Spleen (tissue), 11 donors: ENCODE data around the gene NATD1. TPM values are rescaled to one million over a fixed set of nuclear protein-coding genes. Genes with fewer than 3 reads are reported as not detected.

Source experiments
- DNase-seq: peaks from one replicate; pipeline ENCODE4 v3.0.0-alpha.2; 2020
- H3K27ac ChIP-seq, 8 donors: fragments of 200-600 bp; sonication (generic) in 7 of 8; 1 replicate in 4 of 8; 2 replicates in 4 of 8; pipeline versions ENCODE4 v1.5.0 to v1.8.0; 2016 to 2021; ENCODE audit warnings: inconsistent platforms in 4 of 8, mild to moderate bottlenecking in 4 of 8, moderate library complexity in 1 of 8
- H3K27me3 ChIP-seq, 7 donors: fragments of 200-600 bp; sonication (generic) in 6 of 7; replicated peaks in 1 of 7; 1 replicate in 4 of 7; 2 replicates in 3 of 7; pipeline versions ENCODE4 v1.5.0 to v1.8.0; 2016 to 2021; ENCODE audit warnings: inconsistent platforms in 3 of 7, mild to moderate bottlenecking in 1 of 7
- H3K36me3 ChIP-seq, 6 donors: fragments of 200-600 bp; sonication (generic) in 5 of 6; 1 replicate in 4 of 6; 2 replicates in 2 of 6; pipeline versions ENCODE4 v1.5.0 to v1.8.0; 2016 to 2021; ENCODE audit warnings: inconsistent platforms in 2 of 6
- H3K4me1 ChIP-seq, 6 donors: fragments of 200-600 bp; sonication (generic) in 5 of 6; 1 replicate in 3 of 6; 2 replicates in 3 of 6; pipeline versions ENCODE4 v1.5.0 to v1.8.0; 2016 to 2021; ENCODE audit warnings: inconsistent platforms in 3 of 6
- H3K4me3 ChIP-seq, 8 donors: fragments of 200-600 bp; sonication (generic) in 7 of 8; 1 replicate in 4 of 8; 2 replicates in 4 of 8; pipeline versions ENCODE4 v1.5.0 to v1.8.0; 2016 to 2021; ENCODE audit warnings: inconsistent platforms in 4 of 8, mild to moderate bottlenecking in 4 of 8, moderate library complexity in 2 of 8
- H3K9me3 ChIP-seq, 8 donors: fragments of 200-600 bp; sonication (generic) in 7 of 8; 1 replicate in 4 of 8; 2 replicates in 4 of 8; pipeline versions ENCODE4 v1.5.0 to v1.8.0; 2016 to 2021; ENCODE audit warnings: inconsistent platforms in 4 of 8
- POLR2A ChIP-seq, 3 donors: fragments of 450-650 bp; IDR thresholded peaks; one replicate each; pipeline ENCODE4 v1.5.1; 2017; ENCODE audit warnings: antibody characterized with exemption in 3 of 3, mild to moderate bottlenecking in 1 of 3
- POLR2AphosphoS5 ChIP-seq, 3 donors: sonication (generic); formaldehyde crosslinking; IDR thresholded peaks; one replicate each; pipeline ENCODE4 v1.5.1; 2017; ENCODE audit warnings: antibody characterized with exemption in 3 of 3
- WGBS, 5 donors: extraction: QIAGEN DNeasy Blood & Tissue Kit in 3 of 5; methylation state at CpG; one replicate each; pipeline versions ENCODE4 v1.1.5 to v1.1.7; 2013 to 2018; 5-methylcytosine and 5-hydroxymethylcytosine counted together
- intact Hi-C: fragments of 100-400 bp; cut with DNase I; formaldehyde crosslinking; loops from one replicate; pipeline ENCODE4 v1.15.0; 2023; ENCODE audit warnings: low total_unique reads
- polyA plus RNA-seq, 3 donors: library from polyadenylated mRNA; stranded (reverse); fragments of 200-250 nt; gene quantifications; one replicate each; pipeline ENCODE4 v1.2.1, GENCODE V29; 2013
- total RNA-seq, 7 donors: library from RNA; depleted of rRNA in 3 of 7; stranded (reverse); fragments of >200 nt in 3 of 7; fragmentation: NEBNext Ultra II Directional in 4 of 7; extraction: Animal tissue kit (Norgen Biotek cat#: 25700) in 4 of 7; gene quantifications; one replicate each; pipeline versions ENCODE4 v1.1.0 to v1.2.1, GENCODE V29; 2016 to 2021
- TF ChIP-seq, protein P1 (sequence below), 11 experiments: fragments of 200-600 bp in 7 of 11; fragments of 450-650 bp in 4 of 11; sonication (generic) in 4 of 11; IDR thresholded peaks in 8 of 11; conservative IDR thresholded peaks in 3 of 11; 1 replicate in 7 of 11; 2 replicates in 4 of 11; pipeline versions ENCODE4 v1.4.0 to v1.8.0; 2016 to 2021; ENCODE audit warnings: antibody characterized with exemption in 11 of 11, inconsistent platforms in 4 of 11, mild to moderate bottlenecking in 1 of 11
- donor health status: healthy with polysubstance abuse.
- donor health status: DM: no; HTN: no; CAD: no; lungs with moderate emphysema.
- donor health status: DM: no; HTN: no; CAD: no.
- donor health status: Bipolar disorder and iron deficiency.
- donor health status: healthy.
- donor health status: DM: no; HTN: no; CAD: no.
- donor health status: DM: yes; HTN: yes; CAD: no.

Gene NATD1
- total and polyA plus RNA-seq, 10 donors, result 1.3 to 31.0 (median 12.6) TPM

DNA sequence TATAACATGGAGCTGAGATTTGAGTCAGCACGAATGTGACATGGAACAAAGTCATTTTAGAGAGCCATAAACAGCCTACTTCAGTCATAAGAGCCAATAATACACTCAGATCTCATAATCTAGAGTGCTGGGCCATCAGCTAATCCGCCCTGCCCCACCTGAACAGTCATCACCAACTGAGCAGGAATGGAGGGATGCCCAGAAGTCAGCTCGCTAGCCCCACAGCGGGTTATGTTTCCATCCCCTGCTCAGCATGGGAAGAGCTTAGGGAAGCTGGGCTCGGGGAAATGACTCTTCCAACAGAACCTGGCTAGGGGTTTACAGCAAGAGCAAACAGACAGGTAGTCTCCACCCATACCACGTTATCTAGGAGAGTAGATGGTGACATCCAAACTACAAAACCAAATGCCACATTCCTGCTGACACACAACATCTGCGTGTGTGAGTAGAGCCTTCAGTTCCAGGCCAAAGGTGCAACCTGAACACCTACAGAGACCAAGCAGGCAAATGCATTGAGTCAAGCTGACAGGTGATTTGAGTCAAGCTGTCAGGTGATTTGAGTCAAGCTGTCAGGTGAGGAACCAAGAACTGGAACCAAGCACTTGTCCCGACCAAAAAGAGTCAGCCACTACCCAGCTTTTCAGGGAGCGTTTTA is 41.3 kb downstream of the NATD1 start:
- H3K36me3 ChIP-seq, result peaks cover 0 to 42% (median 31%) of the 10 kb centered on the region in 6 donors
- H3K4me1 ChIP-seq, result peaks cover 31 to 90% (median 63%) of the 10 kb centered on the region in 6 donors

DNA sequence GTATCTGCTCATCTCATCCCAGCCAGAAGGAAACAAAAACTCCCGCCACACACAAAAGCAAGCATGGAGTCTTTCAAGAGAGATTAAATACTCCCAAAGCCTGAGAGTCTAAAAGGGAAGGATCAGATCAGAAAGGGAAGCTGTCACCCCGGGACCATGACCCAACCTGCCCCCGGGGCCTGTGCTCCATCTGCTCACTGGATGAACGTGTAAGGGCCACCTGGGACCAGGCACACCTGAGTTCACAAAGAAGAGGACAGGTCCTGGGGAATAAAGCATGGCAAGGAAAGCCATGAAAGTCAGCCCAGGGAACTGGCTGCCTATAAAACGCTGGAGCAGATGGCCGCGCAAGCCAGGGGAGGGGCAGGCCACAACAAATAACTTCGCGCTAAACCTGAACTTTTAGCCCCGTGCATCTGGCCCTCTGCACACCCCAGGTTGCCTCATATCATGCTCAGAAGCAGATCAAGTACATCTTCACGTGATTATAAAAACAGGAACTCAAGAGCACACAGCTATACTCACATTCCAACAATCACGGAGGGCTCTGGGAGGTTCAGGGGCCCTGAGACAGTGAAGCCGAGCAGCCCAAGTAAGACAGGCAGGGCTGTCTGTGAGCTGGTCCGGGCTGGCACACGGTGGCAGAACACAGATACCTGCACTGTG is 42.7 kb downstream of the NATD1 start:
- Histone ChIP-seq H3K36me3 (peaks cover 0 to 56% (median 32%) of the 10 kb centered on the region in 6 donors), H3K27me3 (no peaks in the 10 kb centered on the region), H3K4me1 (peaks cover 31 to 90% (median 60%) of the 10 kb centered on the region in 6 donors), H3K27ac (peak overlapping the region in 4 of 8 donors; percentile 40 to 54 (median 45)), H3K4me3 (peak overlapping the region in 1 of 8 donors; percentile 23), H3K9me3 (no peaks in the 10 kb centered on the region)
- DNase-seq, result no peak
- TF ChIP-seq POLR2A (IDR thresholded peaks at IDR 0.05) (no peak), POLR2AphosphoS5 (IDR thresholded peaks at IDR 0.05) (peak in 1 of 3 donors; percentile 19)
- TF ChIP-seq, protein P1, sequence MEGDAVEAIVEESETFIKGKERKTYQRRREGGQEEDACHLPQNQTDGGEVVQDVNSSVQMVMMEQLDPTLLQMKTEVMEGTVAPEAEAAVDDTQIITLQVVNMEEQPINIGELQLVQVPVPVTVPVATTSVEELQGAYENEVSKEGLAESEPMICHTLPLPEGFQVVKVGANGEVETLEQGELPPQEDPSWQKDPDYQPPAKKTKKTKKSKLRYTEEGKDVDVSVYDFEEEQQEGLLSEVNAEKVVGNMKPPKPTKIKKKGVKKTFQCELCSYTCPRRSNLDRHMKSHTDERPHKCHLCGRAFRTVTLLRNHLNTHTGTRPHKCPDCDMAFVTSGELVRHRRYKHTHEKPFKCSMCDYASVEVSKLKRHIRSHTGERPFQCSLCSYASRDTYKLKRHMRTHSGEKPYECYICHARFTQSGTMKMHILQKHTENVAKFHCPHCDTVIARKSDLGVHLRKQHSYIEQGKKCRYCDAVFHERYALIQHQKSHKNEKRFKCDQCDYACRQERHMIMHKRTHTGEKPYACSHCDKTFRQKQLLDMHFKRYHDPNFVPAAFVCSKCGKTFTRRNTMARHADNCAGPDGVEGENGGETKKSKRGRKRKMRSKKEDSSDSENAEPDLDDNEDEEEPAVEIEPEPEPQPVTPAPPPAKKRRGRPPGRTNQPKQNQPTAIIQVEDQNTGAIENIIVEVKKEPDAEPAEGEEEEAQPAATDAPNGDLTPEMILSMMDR (IDR thresholded peaks at IDR 0.05 in 8 of 11, conservative IDR thresholded peaks at IDR 0.05 in 3 of 11), result no peak
- intact Hi-C loops, result loop anchor here (10.0 kb wide), 1 partner anchor 76 kb away; no protein-coding TSS in a partner anchor
- WGBS, 5 donors, result 53 to 68% (median 68%) methylated on average over 14 to 15 of the region's 15 CpGs

More for the DNA sequence above, 41.3 kb downstream of the NATD1 start:
- intact Hi-C loops, result loop anchor here (10.0 kb wide), 1 partner anchor 77 kb away; no protein-coding TSS in a partner anchor
- WGBS, 5 donors, result 77 to 85% (median 83%) methylated on average over 9 of the region's 9 CpGs
- Histone ChIP-seq H3K27ac (peak overlapping the region in 1 of 8 donors; percentile 54), H3K27me3 (no peaks in the 10 kb centered on the region), H3K4me3 (peak overlapping the region in 4 of 8 donors; percentile 82 to 99 (median 94)), H3K9me3 (no peaks in the 10 kb centered on the region)
- DNase-seq, result no peak
- TF ChIP-seq, protein P1 (IDR thresholded peaks at IDR 0.05 in 8 of 11, conservative IDR thresholded peaks at IDR 0.05 in 3 of 11), result no peak
- TF ChIP-seq POLR2A (IDR thresholded peaks at IDR 0.05), result no peak

DNA sequence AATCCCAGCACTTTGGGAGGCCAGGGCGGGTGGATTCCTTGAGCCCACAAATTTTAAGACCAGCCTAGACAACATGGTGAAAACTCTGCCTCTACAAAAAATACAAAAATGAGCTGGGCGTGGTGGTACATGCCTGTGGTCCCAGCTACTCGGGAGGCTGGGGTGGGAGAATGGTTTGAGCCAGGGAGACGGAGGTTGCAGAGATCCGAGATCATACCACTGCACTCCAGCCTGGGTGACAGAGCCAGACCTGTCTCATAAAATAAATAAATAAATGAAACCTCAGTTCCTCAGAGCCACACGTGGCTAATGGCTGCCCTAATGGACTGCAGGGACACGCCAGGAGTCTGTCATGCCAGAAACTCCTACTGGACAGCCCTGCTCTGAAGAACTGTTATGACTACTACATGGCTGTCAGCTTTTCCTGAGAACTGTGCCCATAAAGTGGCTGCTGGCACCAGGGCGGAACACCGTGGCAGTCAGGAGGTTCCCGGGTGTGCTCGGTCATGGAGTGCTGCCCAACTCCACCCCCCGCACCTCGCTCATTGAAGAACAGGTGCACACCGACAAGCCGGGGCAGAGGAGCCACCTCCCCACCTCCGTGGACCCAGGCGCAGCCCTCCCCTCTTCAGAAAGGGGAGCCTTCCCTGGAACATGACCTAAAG is 43.6 kb downstream of the NATD1 start:
- Histone ChIP-seq H3K27me3 (no peaks in the 10 kb centered on the region), H3K36me3 (peaks cover 0 to 65% (median 32%) of the 10 kb centered on the region in 6 donors), H3K4me3 (no peak overlapping the region), H3K27ac (peak overlapping the region in 1 of 8 donors; percentile 54), H3K4me1 (peaks cover 31 to 90% (median 57%) of the 10 kb centered on the region in 6 donors), H3K9me3 (no peaks in the 10 kb centered on the region)
- TF ChIP-seq POLR2AphosphoS5 (IDR thresholded peaks at IDR 0.05) (peak in 1 of 3 donors; percentile 24), POLR2A (IDR thresholded peaks at IDR 0.05) (no peak)
- TF ChIP-seq, protein P1 (IDR thresholded peaks at IDR 0.05 in 8 of 11, conservative IDR thresholded peaks at IDR 0.05 in 3 of 11), result no peak
- no peak for DNase-seq
- intact Hi-C loops, result loop anchor here (10.0 kb wide), 1 partner anchor 75 kb away; no protein-coding TSS in a partner anchor
- 84 to 94% (median 90%) methylated on average over 12 to 17 of the region's 17 CpGs for WGBS, 5 donors
